GM12878 (cell line): Measurements from ENCODE around the gene CAPN7. TPM values are rescaled to one million over a fixed set of nuclear protein-coding genes. Genes with fewer than 3 reads are reported as not detected.
A peak's percentile ranks its signal among the peaks of the same experiment; 100 is the strongest.

Experiments used
- ATAC-seq: fragments of 200-7000 bp; cut with Tn5 transposase; 3 replicates; pipeline ENCODE4 v1.9.1; 2020; ENCODE audit warnings: mild to moderate bottlenecking, moderate library complexity
- BruUV-seq: library from RNA; stranded (reverse); fragments of 400-500 nt; replicated peaks from 2 replicates; lab custom pipeline; 2021; lab: Mats Ljungman, UMichigan
- CTCF ChIA-PET: fragments of 300-600 bp; sonication (Branson Sonifier 250); formaldehyde crosslinking; extraction: SDS; loops from one replicate; lab custom pipeline; 2021; ENCODE audit warnings: inconsistent platforms; lab: Yijun Ruan, JAX
- POLR2A ChIA-PET: fragments of 350-600 bp; formaldehyde crosslinking; extraction: SDS; loops from one replicate; lab custom pipeline; 2021; ENCODE audit warnings: inconsistent platforms; lab: Charles Lee
- RAD21 ChIA-PET: fragments of 300-600 bp; sonication (Branson Sonifier 250); formaldehyde crosslinking; loops from one replicate; lab custom pipeline; 2023; ENCODE audit warnings: antibody characterized with exemption; ENCODE audit not compliant: unreplicated experiment; lab: Charles Lee
- SMC1A ChIA-PET: fragments of 300-600 bp; sonication (Branson Sonifier 250); formaldehyde crosslinking; loops from one replicate; lab custom pipeline; 2023; ENCODE audit not compliant: unreplicated experiment, uncharacterized antibody; lab: Charles Lee
- DNase-seq: peaks from one replicate; pipeline ENCODE4 v3.0.0-alpha.2; 2011; ENCODE audit warnings: low read depth, low spot score
- FAIRE-seq: peaks from 3 replicates; lab custom pipeline; 2011; peaks lifted over from hg19 to GRCh38; lab: Jason Lieb, UNC
- H2AFZ ChIP-seq: 2 replicates; pipeline ENCODE4 v1.6.0; 2011; ENCODE audit warnings: low read depth, low read length, control low read depth; ENCODE audit not compliant: control insufficient read depth
- H3K27ac ChIP-seq: 2 replicates; pipeline ENCODE4 v1.5.1; 2011; ENCODE audit warnings: control low read depth; ENCODE audit not compliant: control insufficient read depth, insufficient read depth
- H3K27me3 ChIP-seq, 2 experiments: replicated peaks in 1 of 2; 2 replicates each; pipeline versions ENCODE4 v1.6.0 to v1.6.1; 2011; ENCODE audit warnings: low read length in 1 of 2; ENCODE audit not compliant: control insufficient read depth in 2 of 2, insufficient read depth in 2 of 2
- H3K36me3 ChIP-seq, 2 experiments: 2 replicates each; pipeline ENCODE4 v1.5.1; 2011; ENCODE audit warnings: low read length in 1 of 2; ENCODE audit not compliant: control insufficient read depth in 2 of 2, insufficient read depth in 2 of 2
- H3K4me1 ChIP-seq: 2 replicates; pipeline ENCODE4 v1.6.1; 2011; ENCODE audit warnings: mild to moderate bottlenecking, low read length, moderate library complexity, mixed read lengths; ENCODE audit not compliant: control insufficient read depth, insufficient read depth
- H3K4me2 ChIP-seq: 2 replicates; pipeline ENCODE4 v1.6.0; 2011; ENCODE audit warnings: control low read depth; ENCODE audit not compliant: control insufficient read depth, insufficient read depth
- H3K4me3 ChIP-seq: fragments of 200-600 bp; sonication (generic); 2 replicates; pipeline ENCODE4 v1.5.1; 2016
- H3K79me2 ChIP-seq: 2 replicates; pipeline ENCODE4 v1.6.0; 2011; ENCODE audit warnings: low read length; ENCODE audit not compliant: control insufficient read depth, insufficient read depth
- H3K9ac ChIP-seq: 2 replicates; pipeline ENCODE4 v1.8.0; 2011; ENCODE audit warnings: low read length, control low read depth, mixed read lengths; ENCODE audit not compliant: control insufficient read depth, insufficient read depth
- H3K9me3 ChIP-seq: replicated peaks from 3 replicates; pipeline ENCODE4 v1.5.1; 2011; ENCODE audit warnings: mild to moderate bottlenecking, low read length; ENCODE audit not compliant: control insufficient read depth, insufficient read depth
- H4K20me1 ChIP-seq: 2 replicates; pipeline ENCODE4 v1.6.0; 2011; ENCODE audit not compliant: control insufficient read depth, insufficient read depth
- ATF7 ChIP-seq: fragments of 450-650 bp; IDR thresholded peaks from 2 replicates; pipeline ENCODE4 v1.6.1; 2016; ENCODE audit warnings: low read depth, mild to moderate bottlenecking
- FOXK2 ChIP-seq: fragments of 450-650 bp; IDR thresholded peaks from 2 replicates; pipeline ENCODE4 v1.6.1; 2017; ENCODE audit warnings: mild to moderate bottlenecking, moderate library complexity
- MEF2A ChIP-seq: IDR thresholded peaks from 2 replicates; pipeline ENCODE4 v1.6.1; 2011; ENCODE audit warnings: low read depth, mild to moderate bottlenecking, low read length, moderate library complexity; ENCODE audit not compliant: insufficient read depth
- NFIC ChIP-seq: IDR thresholded peaks from 2 replicates; pipeline ENCODE4 v1.6.1; 2012; ENCODE audit warnings: low read depth, mild to moderate bottlenecking, inconsistent platforms, low read length, moderate library complexity
- RAD21 ChIP-seq: IDR thresholded peaks from 2 replicates; pipeline ENCODE4 v1.6.1; 2011; ENCODE audit warnings: mild to moderate bottlenecking, low read depth, low read length, moderate library complexity; ENCODE audit not compliant: insufficient read depth
- SPI1 ChIP-seq: IDR thresholded peaks from 2 replicates; pipeline ENCODE4 v1.6.1; 2011; ENCODE audit warnings: low read depth, mild to moderate bottlenecking, low read length, moderate library complexity, borderline replicate concordance; ENCODE audit not compliant: insufficient read depth
- STAT3 ChIP-seq: IDR thresholded peaks from 2 replicates; pipeline ENCODE4 v1.6.1; 2011; ENCODE audit warnings: low read depth, low read length, improper control_type of control experiment
- SUPT20H ChIP-seq: IDR thresholded peaks from 2 replicates; pipeline ENCODE4 v1.6.1; 2011; ENCODE audit warnings: low read depth, mild to moderate bottlenecking, low read length, moderate library complexity, borderline replicate concordance; ENCODE audit not compliant: control insufficient read depth
- ZNF384 ChIP-seq: IDR thresholded peaks from 2 replicates; pipeline ENCODE4 v1.6.1; 2012; ENCODE audit warnings: low read depth, mild to moderate bottlenecking, low read length, improper control_type of control experiment, borderline replicate concordance
- WGBS: methylation state at CpG from one replicate; pipeline ENCODE4 v1.1.6; 2016; ENCODE audit warnings: low lambda C conversion rate; ENCODE audit not compliant: insufficient replicate concordance, insufficient coverage; ENCODE audit errors: missing lambda C conversion rate; 5-methylcytosine and 5-hydroxymethylcytosine counted together
- in situ Hi-C: fragments of 300-500 bp; cut with MboI; formaldehyde crosslinking; loops from 9 replicates; pipeline ENCODE4 v1.14.3; 2018; ENCODE audit warnings: mixed read lengths
- intact Hi-C: fragments of 100-400 bp; cut with micrococcal nuclease; formaldehyde crosslinking; loops from one replicate; pipeline ENCODE4 v1.14.2; 2022; ENCODE audit not compliant: unreplicated experiment
- polyA plus RNA-seq, 11 experiments: library from polyadenylated mRNA; depleted of rRNA in 4 of 11; unstranded in 6 of 11; stranded (reverse) in 5 of 11; fragments of >200 nt; fragmentation: Nextera tagmentation in 4 of 11; fragmentation: Illumina TruSeq in 1 of 11; extraction: Ambion mirVana in 4 of 11; extraction: Trizol in 1 of 11; gene quantifications; 1 replicate in 1 of 11; 2 replicates in 10 of 11; pipeline versions ENCODE4 v1.2.1 to v1.2.3, GENCODE V29; 2011 to 2016; ENCODE audit warnings: inconsistent platforms in 2 of 11, missing spikeins in 2 of 11, low read depth in 1 of 11
- total RNA-seq, 4 experiments: library from RNA; depleted of rRNA in 3 of 4; stranded (reverse); fragments of >200 nt in 3 of 4; fragmentation: Illumina TruSeq in 1 of 4; extraction: Trizol in 1 of 4; gene quantifications; 2 replicates each; pipeline versions ENCODE4 v1.2.1 to v1.2.3, GENCODE V29; 2013 to 2021
- TF ChIP-seq, protein P1 (sequence below): fragments of 450-650 bp; conservative IDR thresholded peaks from 2 replicates; pipeline ENCODE4 v1.6.1; 2017; ENCODE audit warnings: mild to moderate bottlenecking, moderate library complexity
- TF ChIP-seq, protein P2 (sequence below): fragments of 450-650 bp; IDR thresholded peaks from 2 replicates; pipeline ENCODE4 v1.6.1; 2017; ENCODE audit warnings: borderline replicate concordance
- TF ChIP-seq, protein P3 (sequence below): fragments of 450-650 bp; IDR thresholded peaks from 2 replicates; pipeline ENCODE4 v1.6.1; 2016; ENCODE audit warnings: mild to moderate bottlenecking

The CAPN7 gene
- total and polyA plus RNA-seq, 10 of the 15 experiments (the other 5 are each of a cell fraction or from before 2014, with no cell fraction given) = 5.3 to 27.0 (median 18.2) TPM

DNA sequence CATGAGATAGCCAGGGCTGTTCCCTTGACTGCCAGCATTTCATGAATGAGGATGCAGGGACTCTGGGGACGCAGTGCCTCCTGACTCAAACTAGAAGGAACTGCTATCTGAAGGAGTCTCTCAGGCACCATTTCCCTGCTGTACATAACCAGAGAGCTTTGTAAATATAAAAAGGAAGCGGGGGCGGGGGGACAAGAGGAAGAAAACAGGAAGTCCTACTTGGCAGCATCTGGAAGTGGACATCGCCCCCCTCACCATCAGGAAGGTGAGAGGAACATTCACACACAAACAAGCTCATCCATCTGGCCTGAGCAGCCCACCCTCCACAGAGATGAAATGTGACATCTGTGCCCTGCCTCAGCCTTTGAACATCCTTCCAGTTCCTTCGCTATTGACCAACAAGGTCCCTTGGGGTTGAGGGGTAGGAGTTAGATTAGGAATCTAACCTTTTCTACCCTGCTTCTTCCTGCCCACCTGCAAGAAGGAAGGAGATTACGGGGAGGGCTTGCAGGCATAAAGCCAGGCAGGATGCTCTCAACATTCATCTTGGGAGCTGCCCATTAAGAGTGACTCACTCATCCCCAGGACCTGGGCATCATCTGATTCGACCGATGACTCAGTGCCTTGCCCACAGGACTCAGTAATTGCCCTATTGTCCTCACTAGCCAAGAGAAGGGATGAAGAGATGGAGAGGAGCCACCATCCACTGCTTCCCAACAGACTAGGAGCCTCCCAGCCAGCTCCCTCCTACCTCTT lies 94.5 kb downstream of the CAPN7 start (continued):
- 0 out of 2 replicates have a peak, but pooled peaks have one; percentile 20 for TF ChIP-seq SPI1
- TF ChIP-seq, all 136 proteins: peak for 3

DNA sequence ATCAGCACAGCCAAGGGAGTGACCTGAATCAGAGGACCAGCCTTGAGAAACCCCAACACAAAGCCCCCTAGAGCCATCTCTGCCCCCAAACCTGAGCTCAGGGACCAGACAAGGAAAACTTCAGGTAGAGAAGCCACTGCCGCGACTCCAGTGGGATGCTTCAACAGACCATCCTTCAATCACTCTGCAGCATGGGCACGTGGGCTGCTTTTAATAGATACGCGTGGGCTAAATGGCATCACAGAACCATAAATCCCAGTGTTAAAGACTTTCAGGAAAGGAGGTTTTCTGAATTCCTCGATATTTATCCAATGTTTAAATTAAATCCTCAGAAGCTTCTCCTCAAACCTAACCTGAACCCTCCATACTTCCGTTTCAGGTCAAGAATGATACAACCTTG lies 95.7 kb downstream of the CAPN7 start:
- H3K9me3 ChIP-seq = no peaks in the 10 kb centered on the region
- ChIA-PET RAD21 (interaction anchor here (1.8 kb wide), 1 partner anchor 34 kb away, joined by 5 read pairs; no protein-coding TSS in a partner anchor), SMC1A (interaction anchor here (1.3 to 1.4 kb wide), 3 partner anchors 9 to 34 kb away, joined by 3 to 4 read pairs (median 3); no protein-coding TSS in a partner anchor), CTCF (interaction anchor here (1.9 kb wide), 1 partner anchor 9 kb away, joined by 6 read pairs; no protein-coding TSS in a partner anchor), POLR2A (no interaction called here)
- no peaks in the 10 kb centered on the region for H3K27me3 ChIP-seq
- WGBS = 93% methylated on average over 7 of the region's 7 CpGs
- no TSS peak for BruUV-seq
- ATAC-seq (no peak), DNase-seq (no peak), FAIRE-seq (no peak)
- H3K27ac ChIP-seq = no peak overlapping the region
- no peak overlapping the region for H3K4me3 ChIP-seq
- in situ Hi-C loops = no loop called here
- intact Hi-C loops = no loop called here
- no peak overlapping the region for H3K4me2 ChIP-seq
- H4K20me1 ChIP-seq = no peaks in the 10 kb centered on the region; the same call in 1 of the 2 replicates
- H3K79me2 ChIP-seq = no peaks in the 10 kb centered on the region; the same call in none of the 2 replicates
- peaks cover 17 to 35% of the 10 kb centered on the region in 2 experiments for H3K36me3 ChIP-seq
- peaks cover 4% of the 10 kb centered on the region; the same call in 1 of the 2 replicates for H3K4me1 ChIP-seq
- H2AFZ ChIP-seq = no peak overlapping the region
- no peak overlapping the region for H3K9ac ChIP-seq
- TF ChIP-seq FOXK2 (no peak), RAD21 (no peak), ATF7 (no peak), SUPT20H (no peak), MEF2A (no peak), ZNF384 (no peak), NFIC (no peak), STAT3 (no peak)
- TF ChIP-seq, protein P1, sequence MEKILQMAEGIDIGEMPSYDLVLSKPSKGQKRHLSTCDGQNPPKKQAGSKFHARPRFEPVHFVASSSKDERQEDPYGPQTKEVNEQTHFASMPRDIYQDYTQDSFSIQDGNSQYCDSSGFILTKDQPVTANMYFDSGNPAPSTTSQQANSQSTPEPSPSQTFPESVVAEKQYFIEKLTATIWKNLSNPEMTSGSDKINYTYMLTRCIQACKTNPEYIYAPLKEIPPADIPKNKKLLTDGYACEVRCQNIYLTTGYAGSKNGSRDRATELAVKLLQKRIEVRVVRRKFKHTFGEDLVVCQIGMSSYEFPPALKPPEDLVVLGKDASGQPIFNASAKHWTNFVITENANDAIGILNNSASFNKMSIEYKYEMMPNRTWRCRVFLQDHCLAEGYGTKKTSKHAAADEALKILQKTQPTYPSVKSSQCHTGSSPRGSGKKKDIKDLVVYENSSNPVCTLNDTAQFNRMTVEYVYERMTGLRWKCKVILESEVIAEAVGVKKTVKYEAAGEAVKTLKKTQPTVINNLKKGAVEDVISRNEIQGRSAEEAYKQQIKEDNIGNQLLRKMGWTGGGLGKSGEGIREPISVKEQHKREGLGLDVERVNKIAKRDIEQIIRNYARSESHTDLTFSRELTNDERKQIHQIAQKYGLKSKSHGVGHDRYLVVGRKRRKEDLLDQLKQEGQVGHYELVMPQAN = no peak
- TF ChIP-seq, protein P2, sequence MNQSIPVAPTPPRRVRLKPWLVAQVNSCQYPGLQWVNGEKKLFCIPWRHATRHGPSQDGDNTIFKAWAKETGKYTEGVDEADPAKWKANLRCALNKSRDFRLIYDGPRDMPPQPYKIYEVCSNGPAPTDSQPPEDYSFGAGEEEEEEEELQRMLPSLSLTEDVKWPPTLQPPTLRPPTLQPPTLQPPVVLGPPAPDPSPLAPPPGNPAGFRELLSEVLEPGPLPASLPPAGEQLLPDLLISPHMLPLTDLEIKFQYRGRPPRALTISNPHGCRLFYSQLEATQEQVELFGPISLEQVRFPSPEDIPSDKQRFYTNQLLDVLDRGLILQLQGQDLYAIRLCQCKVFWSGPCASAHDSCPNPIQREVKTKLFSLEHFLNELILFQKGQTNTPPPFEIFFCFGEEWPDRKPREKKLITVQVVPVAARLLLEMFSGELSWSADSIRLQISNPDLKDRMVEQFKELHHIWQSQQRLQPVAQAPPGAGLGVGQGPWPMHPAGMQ = no peak
- TF ChIP-seq, protein P3, sequence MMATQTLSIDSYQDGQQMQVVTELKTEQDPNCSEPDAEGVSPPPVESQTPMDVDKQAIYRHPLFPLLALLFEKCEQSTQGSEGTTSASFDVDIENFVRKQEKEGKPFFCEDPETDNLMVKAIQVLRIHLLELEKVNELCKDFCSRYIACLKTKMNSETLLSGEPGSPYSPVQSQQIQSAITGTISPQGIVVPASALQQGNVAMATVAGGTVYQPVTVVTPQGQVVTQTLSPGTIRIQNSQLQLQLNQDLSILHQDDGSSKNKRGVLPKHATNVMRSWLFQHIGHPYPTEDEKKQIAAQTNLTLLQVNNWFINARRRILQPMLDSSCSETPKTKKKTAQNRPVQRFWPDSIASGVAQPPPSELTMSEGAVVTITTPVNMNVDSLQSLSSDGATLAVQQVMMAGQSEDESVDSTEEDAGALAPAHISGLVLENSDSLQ = no peak
